KMS-11 (cell line): Measurements from ENCODE around the gene FAT2.

Experiments used
- H2AFZ ChIP-seq: fragments of 200-600 bp; sonication (generic); 2 replicates; pipeline ENCODE4 v1.6.1; 2016; ENCODE audit warnings: antibody characterized with exemption, mixed run types, low read depth
- H3K27ac ChIP-seq: fragments of 200-600 bp; sonication (generic); 2 replicates; pipeline ENCODE4 v1.6.1; 2016; ENCODE audit warnings: mild to moderate bottlenecking, mixed run types
- H3K27me3 ChIP-seq: fragments of 200-600 bp; sonication (generic); 2 replicates; pipeline ENCODE4 v1.6.1; 2017; ENCODE audit warnings: mild to moderate bottlenecking, low read depth, mixed run types, moderate library complexity; ENCODE audit not compliant: insufficient read depth
- H3K36me3 ChIP-seq: fragments of 200-600 bp; sonication (generic); 2 replicates; pipeline ENCODE4 v1.6.1; 2017; ENCODE audit warnings: mild to moderate bottlenecking, mixed run types; ENCODE audit not compliant: insufficient read depth
- H3K4me1 ChIP-seq: fragments of 200-600 bp; sonication (generic); 2 replicates; pipeline ENCODE4 v1.6.1; 2016; ENCODE audit warnings: mild to moderate bottlenecking, low read depth, mixed run types; ENCODE audit not compliant: poor library complexity, severe bottlenecking
- H3K4me2 ChIP-seq: fragments of 200-600 bp; sonication (generic); 2 replicates; pipeline ENCODE4 v1.7.0; 2016; ENCODE audit warnings: mild to moderate bottlenecking, mixed run types
- H3K4me3 ChIP-seq: fragments of 200-600 bp; sonication (generic); IDR thresholded peaks from 2 replicates; pipeline ENCODE4 v1.6.1; 2017; ENCODE audit warnings: low read depth, low read length, mixed read lengths; ENCODE audit not compliant: insufficient read depth
- H3K79me2 ChIP-seq: fragments of 200-600 bp; sonication (generic); 2 replicates; pipeline ENCODE4 v1.6.1; 2016; ENCODE audit warnings: low read depth, mixed run types; ENCODE audit not compliant: insufficient read depth
- H3K9ac ChIP-seq: fragments of 200-600 bp; sonication (generic); 2 replicates; pipeline ENCODE4 v1.6.1; 2016; ENCODE audit warnings: mild to moderate bottlenecking, mixed run types
- H4K20me1 ChIP-seq: fragments of 200-600 bp; sonication (generic); 2 replicates; pipeline ENCODE4 v1.6.1; 2016; ENCODE audit warnings: mild to moderate bottlenecking, mixed run types; ENCODE audit not compliant: insufficient read depth
- CTCF ChIP-seq: fragments of 200-600 bp; sonication (generic); conservative IDR thresholded peaks from 2 replicates; pipeline ENCODE4 v1.6.1; 2017; ENCODE audit warnings: low read depth, mild to moderate bottlenecking, antibody characterized with exemption, low read length, moderate library complexity, mixed read lengths

The FAT2 gene

GRCh38 chr5:151551985-151552384, 39.1 kb downstream of the FAT2 start:
- H3K36me3 ChIP-seq, result no peaks in the 10 kb centered on the region
- no peaks in the 10 kb centered on the region for H4K20me1 ChIP-seq
- H3K27me3 ChIP-seq, result no peaks in the 10 kb centered on the region
- H3K4me3 ChIP-seq, result no peak overlapping the region
- no peaks in the 10 kb centered on the region for H3K79me2 ChIP-seq
- H3K4me1 ChIP-seq, result no peaks in the 10 kb centered on the region
- no peak overlapping the region for H2AFZ ChIP-seq
- no peak overlapping the region for H3K9ac ChIP-seq
- no peak overlapping the region for H3K4me2 ChIP-seq
- TF ChIP-seq CTCF, result no peak
- H3K27ac ChIP-seq, result no peak overlapping the region

- H3K4me2 ChIP-seq, result no peak overlapping the region
- H3K79me2 ChIP-seq, result no peaks in the 10 kb centered on the region
- no peaks in the 10 kb centered on the region for H3K27me3 ChIP-seq
- H3K9ac ChIP-seq, result no peak overlapping the region
- H3K27ac ChIP-seq, result no peak overlapping the region
- no peak overlapping the region for H3K4me3 ChIP-seq
- H3K36me3 ChIP-seq, result no peaks in the 10 kb centered on the region
- H4K20me1 ChIP-seq, result no peaks in the 10 kb centered on the region
- H2AFZ ChIP-seq, result no peak overlapping the region
- no peaks in the 10 kb centered on the region for H3K4me1 ChIP-seq
- no peak for TF ChIP-seq CTCF
These were observed 41.0 kb downstream of the FAT2 start for GRCh38 chr5:151550146-151550545.

GRCh38 chr5:151549713-151550112, 41.4 kb downstream of the FAT2 start:
- H3K4me3 ChIP-seq, result no peak overlapping the region
- no peak overlapping the region for H3K27ac ChIP-seq
- H4K20me1 ChIP-seq, result no peaks in the 10 kb centered on the region
- no peaks in the 10 kb centered on the region for H3K36me3 ChIP-seq
- H3K79me2 ChIP-seq, result no peaks in the 10 kb centered on the region
- no peak overlapping the region for H3K9ac ChIP-seq
- H2AFZ ChIP-seq, result no peak overlapping the region
- H3K4me2 ChIP-seq, result no peak overlapping the region
- no peak for TF ChIP-seq CTCF
- no peaks in the 10 kb centered on the region for H3K27me3 ChIP-seq
- H3K4me1 ChIP-seq, result no peaks in the 10 kb centered on the region

GRCh38 chr5:151547364-151547763, 43.8 kb downstream of the FAT2 start:
- no peaks in the 10 kb centered on the region for H3K79me2 ChIP-seq
- no peak overlapping the region for H3K9ac ChIP-seq
- H3K27me3 ChIP-seq, result no peaks in the 10 kb centered on the region
- H3K27ac ChIP-seq, result no peak overlapping the region
- no peak for TF ChIP-seq CTCF
- no peaks in the 10 kb centered on the region for H3K4me1 ChIP-seq
- H4K20me1 ChIP-seq, result no peaks in the 10 kb centered on the region
- H3K4me2 ChIP-seq, result no peak overlapping the region
- no peaks in the 10 kb centered on the region for H3K36me3 ChIP-seq
- no peak overlapping the region for H2AFZ ChIP-seq
- H3K4me3 ChIP-seq, result no peak overlapping the region

GRCh38 chr5:151541571-151541970, 49.6 kb downstream of the FAT2 start:
- H3K4me2 ChIP-seq, result no peak overlapping the region
- H2AFZ ChIP-seq, result no peak overlapping the region
- H3K9ac ChIP-seq, result no peak overlapping the region
- H3K36me3 ChIP-seq, result no peaks in the 10 kb centered on the region
- TF ChIP-seq CTCF, result no peak
- no peak overlapping the region for H3K27ac ChIP-seq
- H4K20me1 ChIP-seq, result no peaks in the 10 kb centered on the region
- H3K27me3 ChIP-seq, result no peaks in the 10 kb centered on the region
- no peak overlapping the region for H3K4me3 ChIP-seq
- no peaks in the 10 kb centered on the region for H3K79me2 ChIP-seq
- H3K4me1 ChIP-seq, result no peaks in the 10 kb centered on the region
